ENCODE measurements around the gene MED10. TPM values are rescaled to one million over a fixed set of nuclear protein-coding genes. Genes with fewer than 3 reads are reported as not detected.

Gene MED10
- polyA plus RNA-seq, 1 donor from 2014 or later = 37.9 TPM

DNA sequence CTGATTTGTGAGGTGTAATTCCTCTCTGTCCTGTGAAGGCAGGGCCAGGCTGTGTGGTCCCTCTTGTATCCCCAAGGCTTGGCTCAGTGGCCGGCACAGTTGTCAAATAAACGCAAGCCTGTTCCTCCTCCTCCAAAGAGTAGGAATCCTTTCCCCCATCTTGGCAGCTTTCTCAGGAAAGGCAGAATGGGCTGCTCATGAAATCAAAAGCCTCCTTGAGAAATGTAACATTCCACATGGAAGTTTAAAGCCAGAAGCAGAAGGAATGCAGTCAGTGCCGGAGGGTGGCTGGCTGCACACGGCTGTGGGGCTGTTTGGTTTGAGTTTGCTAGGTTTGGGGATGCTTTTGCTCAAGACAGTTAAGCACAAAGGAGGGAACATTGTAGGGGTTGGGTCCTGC lies 34.5 kb upstream of the MED10 start:
- no peaks in the 10 kb centered on the region for H3K9me2 ChIP-seq (ENCODE audit: insufficient read depth, low read length)
- H3K4me2 ChIP-seq (ENCODE audit: low read length) = no peak overlapping the region
- no peak overlapping the region for H3K9ac ChIP-seq (ENCODE audit: low read length)
- no peak overlapping the region for H2AFZ ChIP-seq (ENCODE audit: low read depth, low read length)
- no peaks in the 10 kb centered on the region for H3K79me2 ChIP-seq (replicated peaks; ENCODE audit: insufficient read depth, low read length)
- H3F3A ChIP-seq (ENCODE audit: insufficient read depth, low read length, poor library complexity, severe bottlenecking) = no peaks in the 10 kb centered on the region
- H3K4me3 ChIP-seq (ENCODE audit: low read length) = no peak overlapping the region
- H3K9me3 ChIP-seq (ENCODE audit: low read length) = no peaks in the 10 kb centered on the region
- H3K36me3 ChIP-seq (ENCODE audit: insufficient read depth, low read length) = no peaks in the 10 kb centered on the region
- TF ChIP-seq EZH2 (IDR thresholded peaks at IDR 0.05; ENCODE audit: borderline replicate concordance, insufficient read depth, low read length, poor library complexity, severe bottlenecking) = no peak
- TF ChIP-seq, protein P1, sequence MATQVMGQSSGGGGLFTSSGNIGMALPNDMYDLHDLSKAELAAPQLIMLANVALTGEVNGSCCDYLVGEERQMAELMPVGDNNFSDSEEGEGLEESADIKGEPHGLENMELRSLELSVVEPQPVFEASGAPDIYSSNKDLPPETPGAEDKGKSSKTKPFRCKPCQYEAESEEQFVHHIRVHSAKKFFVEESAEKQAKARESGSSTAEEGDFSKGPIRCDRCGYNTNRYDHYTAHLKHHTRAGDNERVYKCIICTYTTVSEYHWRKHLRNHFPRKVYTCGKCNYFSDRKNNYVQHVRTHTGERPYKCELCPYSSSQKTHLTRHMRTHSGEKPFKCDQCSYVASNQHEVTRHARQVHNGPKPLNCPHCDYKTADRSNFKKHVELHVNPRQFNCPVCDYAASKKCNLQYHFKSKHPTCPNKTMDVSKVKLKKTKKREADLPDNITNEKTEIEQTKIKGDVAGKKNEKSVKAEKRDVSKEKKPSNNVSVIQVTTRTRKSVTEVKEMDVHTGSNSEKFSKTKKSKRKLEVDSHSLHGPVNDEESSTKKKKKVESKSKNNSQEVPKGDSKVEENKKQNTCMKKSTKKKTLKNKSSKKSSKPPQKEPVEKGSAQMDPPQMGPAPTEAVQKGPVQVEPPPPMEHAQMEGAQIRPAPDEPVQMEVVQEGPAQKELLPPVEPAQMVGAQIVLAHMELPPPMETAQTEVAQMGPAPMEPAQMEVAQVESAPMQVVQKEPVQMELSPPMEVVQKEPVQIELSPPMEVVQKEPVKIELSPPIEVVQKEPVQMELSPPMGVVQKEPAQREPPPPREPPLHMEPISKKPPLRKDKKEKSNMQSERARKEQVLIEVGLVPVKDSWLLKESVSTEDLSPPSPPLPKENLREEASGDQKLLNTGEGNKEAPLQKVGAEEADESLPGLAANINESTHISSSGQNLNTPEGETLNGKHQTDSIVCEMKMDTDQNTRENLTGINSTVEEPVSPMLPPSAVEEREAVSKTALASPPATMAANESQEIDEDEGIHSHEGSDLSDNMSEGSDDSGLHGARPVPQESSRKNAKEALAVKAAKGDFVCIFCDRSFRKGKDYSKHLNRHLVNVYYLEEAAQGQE (IDR thresholded peaks at IDR 0.05; ENCODE audit: borderline replicate concordance) = no peak
- TF ChIP-seq EP300 (conservative IDR thresholded peaks at IDR 0.05; ENCODE audit: poor library complexity, severe bottlenecking) = no peak
- TF ChIP-seq SMC3 (conservative IDR thresholded peaks at IDR 0.05; ENCODE audit: poor library complexity) = no peak
- no peak for TF ChIP-seq POLR2AphosphoS5 (IDR thresholded peaks at IDR 0.05)
- no peak for TF ChIP-seq MXI1 (conservative IDR thresholded peaks at IDR 0.05; ENCODE audit: poor library complexity, severe bottlenecking)
- TF ChIP-seq, protein P2, sequence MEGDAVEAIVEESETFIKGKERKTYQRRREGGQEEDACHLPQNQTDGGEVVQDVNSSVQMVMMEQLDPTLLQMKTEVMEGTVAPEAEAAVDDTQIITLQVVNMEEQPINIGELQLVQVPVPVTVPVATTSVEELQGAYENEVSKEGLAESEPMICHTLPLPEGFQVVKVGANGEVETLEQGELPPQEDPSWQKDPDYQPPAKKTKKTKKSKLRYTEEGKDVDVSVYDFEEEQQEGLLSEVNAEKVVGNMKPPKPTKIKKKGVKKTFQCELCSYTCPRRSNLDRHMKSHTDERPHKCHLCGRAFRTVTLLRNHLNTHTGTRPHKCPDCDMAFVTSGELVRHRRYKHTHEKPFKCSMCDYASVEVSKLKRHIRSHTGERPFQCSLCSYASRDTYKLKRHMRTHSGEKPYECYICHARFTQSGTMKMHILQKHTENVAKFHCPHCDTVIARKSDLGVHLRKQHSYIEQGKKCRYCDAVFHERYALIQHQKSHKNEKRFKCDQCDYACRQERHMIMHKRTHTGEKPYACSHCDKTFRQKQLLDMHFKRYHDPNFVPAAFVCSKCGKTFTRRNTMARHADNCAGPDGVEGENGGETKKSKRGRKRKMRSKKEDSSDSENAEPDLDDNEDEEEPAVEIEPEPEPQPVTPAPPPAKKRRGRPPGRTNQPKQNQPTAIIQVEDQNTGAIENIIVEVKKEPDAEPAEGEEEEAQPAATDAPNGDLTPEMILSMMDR (IDR thresholded peaks at IDR 0.05; ENCODE audit: poor library complexity, severe bottlenecking) = no peak
- no peak for TF ChIP-seq TAF1 (IDR thresholded peaks at IDR 0.05; ENCODE audit: low read depth)
- TF ChIP-seq RAD21 (conservative IDR thresholded peaks at IDR 0.05) = no peak
- H3K27me3 ChIP-seq (ENCODE audit: insufficient read depth, low read depth, low read length) = no peaks in the 10 kb centered on the region
- H4K20me1 ChIP-seq (ENCODE audit: insufficient read depth) = no peaks in the 10 kb centered on the region
- H3K27ac ChIP-seq (ENCODE audit: low read length) = no peak overlapping the region

DNA sequence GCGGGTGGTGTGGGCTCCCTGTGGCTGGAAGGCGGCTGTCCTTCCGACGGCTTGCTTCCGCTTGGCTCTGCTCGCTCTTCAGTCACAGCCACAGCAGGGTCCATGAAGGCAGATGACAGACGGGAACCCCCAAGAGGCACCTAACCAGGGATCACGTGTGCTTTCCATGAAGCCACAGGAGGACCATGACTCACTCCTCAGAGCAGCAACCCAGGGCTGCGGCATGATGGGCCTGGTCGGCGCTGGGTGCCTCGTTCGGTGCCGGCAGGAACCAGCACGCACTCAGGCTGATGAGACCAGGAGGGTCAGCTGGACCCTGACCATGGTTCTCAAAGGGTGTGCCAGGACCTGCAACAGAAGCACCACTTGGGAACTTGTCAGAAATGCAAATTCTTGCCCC lies 32.8 kb upstream of the MED10 start:
- no peak overlapping the region for H3K9ac ChIP-seq (ENCODE audit: low read length)
- H3F3A ChIP-seq (ENCODE audit: insufficient read depth, low read length, poor library complexity, severe bottlenecking) = no peaks in the 10 kb centered on the region
- H3K27me3 ChIP-seq (ENCODE audit: insufficient read depth, low read depth, low read length) = no peaks in the 10 kb centered on the region
- no peak overlapping the region for H3K27ac ChIP-seq (ENCODE audit: low read length)
- no peaks in the 10 kb centered on the region for H3K9me2 ChIP-seq (ENCODE audit: insufficient read depth, low read length)
- TF ChIP-seq EP300 (conservative IDR thresholded peaks at IDR 0.05; ENCODE audit: poor library complexity, severe bottlenecking) (no peak), SMC3 (conservative IDR thresholded peaks at IDR 0.05; ENCODE audit: poor library complexity) (no peak), RAD21 (conservative IDR thresholded peaks at IDR 0.05) (no peak), EZH2 (IDR thresholded peaks at IDR 0.05; ENCODE audit: borderline replicate concordance, insufficient read depth, low read length, poor library complexity, severe bottlenecking) (no peak), MXI1 (conservative IDR thresholded peaks at IDR 0.05; ENCODE audit: poor library complexity, severe bottlenecking) (no peak), TAF1 (IDR thresholded peaks at IDR 0.05; ENCODE audit: low read depth) (no peak), POLR2AphosphoS5 (IDR thresholded peaks at IDR 0.05) (no peak)
- TF ChIP-seq, protein P1 (IDR thresholded peaks at IDR 0.05; ENCODE audit: borderline replicate concordance) = no peak
- TF ChIP-seq, protein P2 (IDR thresholded peaks at IDR 0.05; ENCODE audit: poor library complexity, severe bottlenecking) = no peak
- no peaks in the 10 kb centered on the region for H4K20me1 ChIP-seq (ENCODE audit: insufficient read depth)
- H2AFZ ChIP-seq (ENCODE audit: low read depth, low read length) = no peak overlapping the region
- no peaks in the 10 kb centered on the region for H3K9me3 ChIP-seq (ENCODE audit: low read length)
- no peak overlapping the region for H3K4me2 ChIP-seq (ENCODE audit: low read length)
- H3K36me3 ChIP-seq (ENCODE audit: insufficient read depth, low read length) = no peaks in the 10 kb centered on the region
- H3K79me2 ChIP-seq (replicated peaks; ENCODE audit: insufficient read depth, low read length) = no peaks in the 10 kb centered on the region
- no peak overlapping the region for H3K4me3 ChIP-seq (ENCODE audit: low read length)
